GM12878 (cell line): Measurements from ENCODE around the gene MOGAT3. TPM values are rescaled to one million over a fixed set of nuclear protein-coding genes. Genes with fewer than 3 reads are reported as not detected.

Experiments used
- ATAC-seq: fragments of 200-7000 bp; cut with Tn5 transposase; 3 replicates; pipeline ENCODE4 v1.9.1; 2020; ENCODE audit warnings: mild to moderate bottlenecking, moderate library complexity
- BruUV-seq: library from RNA; stranded (reverse); fragments of 400-500 nt; replicated peaks from 2 replicates; lab custom pipeline; 2021; lab: Mats Ljungman, UMichigan
- CTCF ChIA-PET: fragments of 300-600 bp; sonication (Branson Sonifier 250); formaldehyde crosslinking; extraction: SDS; loops from one replicate; lab custom pipeline; 2021; ENCODE audit warnings: inconsistent platforms; lab: Yijun Ruan, JAX
- POLR2A ChIA-PET: fragments of 350-600 bp; formaldehyde crosslinking; extraction: SDS; loops from one replicate; lab custom pipeline; 2021; ENCODE audit warnings: inconsistent platforms; lab: Charles Lee
- RAD21 ChIA-PET: fragments of 300-600 bp; sonication (Branson Sonifier 250); formaldehyde crosslinking; loops from one replicate; lab custom pipeline; 2023; ENCODE audit warnings: antibody characterized with exemption; ENCODE audit not compliant: unreplicated experiment; lab: Charles Lee
- SMC1A ChIA-PET: fragments of 300-600 bp; sonication (Branson Sonifier 250); formaldehyde crosslinking; loops from one replicate; lab custom pipeline; 2023; ENCODE audit not compliant: unreplicated experiment, uncharacterized antibody; lab: Charles Lee
- DNase-seq: peaks from one replicate; pipeline ENCODE4 v3.0.0-alpha.2; 2011; ENCODE audit warnings: low read depth, low spot score
- FAIRE-seq: peaks from 3 replicates; lab custom pipeline; 2011; peaks lifted over from hg19 to GRCh38; lab: Jason Lieb, UNC
- H2AFZ ChIP-seq: 2 replicates; pipeline ENCODE4 v1.6.0; 2011; ENCODE audit warnings: low read depth, low read length, control low read depth; ENCODE audit not compliant: control insufficient read depth
- H3K27ac ChIP-seq: 2 replicates; pipeline ENCODE4 v1.5.1; 2011; ENCODE audit warnings: control low read depth; ENCODE audit not compliant: control insufficient read depth, insufficient read depth
- H3K27me3 ChIP-seq, 2 experiments: replicated peaks in 1 of 2; 2 replicates each; pipeline versions ENCODE4 v1.6.0 to v1.6.1; 2011; ENCODE audit warnings: low read length in 1 of 2; ENCODE audit not compliant: control insufficient read depth in 2 of 2, insufficient read depth in 2 of 2
- H3K36me3 ChIP-seq, 2 experiments: 2 replicates each; pipeline ENCODE4 v1.5.1; 2011; ENCODE audit warnings: low read length in 1 of 2; ENCODE audit not compliant: control insufficient read depth in 2 of 2, insufficient read depth in 2 of 2
- H3K4me1 ChIP-seq: 2 replicates; pipeline ENCODE4 v1.6.1; 2011; ENCODE audit warnings: mild to moderate bottlenecking, low read length, moderate library complexity, mixed read lengths; ENCODE audit not compliant: control insufficient read depth, insufficient read depth
- H3K4me2 ChIP-seq: 2 replicates; pipeline ENCODE4 v1.6.0; 2011; ENCODE audit warnings: control low read depth; ENCODE audit not compliant: control insufficient read depth, insufficient read depth
- H3K4me3 ChIP-seq: fragments of 200-600 bp; sonication (generic); 2 replicates; pipeline ENCODE4 v1.5.1; 2016
- H3K79me2 ChIP-seq: 2 replicates; pipeline ENCODE4 v1.6.0; 2011; ENCODE audit warnings: low read length; ENCODE audit not compliant: control insufficient read depth, insufficient read depth
- H3K9ac ChIP-seq: 2 replicates; pipeline ENCODE4 v1.8.0; 2011; ENCODE audit warnings: low read length, control low read depth, mixed read lengths; ENCODE audit not compliant: control insufficient read depth, insufficient read depth
- H3K9me3 ChIP-seq: replicated peaks from 3 replicates; pipeline ENCODE4 v1.5.1; 2011; ENCODE audit warnings: mild to moderate bottlenecking, low read length; ENCODE audit not compliant: control insufficient read depth, insufficient read depth
- H4K20me1 ChIP-seq: 2 replicates; pipeline ENCODE4 v1.6.0; 2011; ENCODE audit not compliant: control insufficient read depth, insufficient read depth
- GATAD2B ChIP-seq: fragments of 450-650 bp; conservative IDR thresholded peaks from 2 replicates; pipeline ENCODE4 v1.6.1; 2017; ENCODE audit warnings: low read depth, mild to moderate bottlenecking, moderate library complexity
- WGBS: methylation state at CpG from one replicate; pipeline ENCODE4 v1.1.6; 2016; ENCODE audit warnings: low lambda C conversion rate; ENCODE audit not compliant: insufficient replicate concordance, insufficient coverage; ENCODE audit errors: missing lambda C conversion rate; 5-methylcytosine and 5-hydroxymethylcytosine counted together
- in situ Hi-C: fragments of 300-500 bp; cut with MboI; formaldehyde crosslinking; loops from 9 replicates; pipeline ENCODE4 v1.14.3; 2018; ENCODE audit warnings: mixed read lengths
- intact Hi-C: fragments of 100-400 bp; cut with micrococcal nuclease; formaldehyde crosslinking; loops from one replicate; pipeline ENCODE4 v1.14.2; 2022; ENCODE audit not compliant: unreplicated experiment
- polyA plus RNA-seq, 11 experiments: library from polyadenylated mRNA; depleted of rRNA in 4 of 11; unstranded in 6 of 11; stranded (reverse) in 5 of 11; fragments of >200 nt; fragmentation: Nextera tagmentation in 4 of 11; fragmentation: Illumina TruSeq in 1 of 11; extraction: Ambion mirVana in 4 of 11; extraction: Trizol in 1 of 11; gene quantifications; 1 replicate in 1 of 11; 2 replicates in 10 of 11; pipeline versions ENCODE4 v1.2.1 to v1.2.3, GENCODE V29; 2011 to 2016; ENCODE audit warnings: inconsistent platforms in 2 of 11, missing spikeins in 2 of 11, low read depth in 1 of 11
- total RNA-seq, 4 experiments: library from RNA; depleted of rRNA in 3 of 4; stranded (reverse); fragments of >200 nt in 3 of 4; fragmentation: Illumina TruSeq in 1 of 4; extraction: Trizol in 1 of 4; gene quantifications; 2 replicates each; pipeline versions ENCODE4 v1.2.1 to v1.2.3, GENCODE V29; 2013 to 2021
- TF ChIP-seq, protein P1 (sequence below), 3 experiments: IDR thresholded peaks in 2 of 3; conservative IDR thresholded peaks in 1 of 3; 2 replicates each; pipeline ENCODE4 v1.5.1; 2011; ENCODE audit warnings: low read depth in 3 of 3, low read length in 3 of 3, mild to moderate bottlenecking in 3 of 3, control low read depth in 2 of 3, moderate library complexity in 2 of 3, inconsistent platforms in 1 of 3, mixed read lengths in 1 of 3; ENCODE audit not compliant: control insufficient read depth in 2 of 3, insufficient read depth in 1 of 3; ENCODE audit errors: extremely low read depth in 1 of 3

The MOGAT3 gene
- total and polyA plus RNA-seq, 10 of the 15 experiments (the other 5 are each of a cell fraction or from before 2014, with no cell fraction given), result 0.11 TPM; not detected in 9

DNA sequence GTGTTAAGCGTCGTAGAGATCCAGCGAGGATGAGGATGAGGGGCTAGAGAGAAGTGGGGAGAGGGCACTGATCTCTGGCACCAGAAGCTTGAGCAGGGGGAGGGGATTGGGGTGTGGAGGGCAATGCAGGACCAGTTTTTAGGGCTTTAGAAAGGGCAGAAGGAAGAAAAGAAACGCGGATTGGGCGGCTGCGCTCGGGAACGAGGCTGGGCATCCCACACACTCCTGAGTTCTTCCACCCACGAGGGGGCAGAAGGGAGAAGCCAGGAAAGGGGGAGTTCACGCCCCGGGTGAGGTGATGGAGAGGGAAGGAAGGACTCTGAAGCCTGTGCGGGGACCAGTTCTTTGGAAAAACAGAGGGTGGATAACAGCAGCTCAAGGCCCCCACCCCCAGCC, 29.4 kb downstream of the MOGAT3 start:
- RAD21 ChIA-PET, result interaction anchor here (2.7 kb wide), 1 partner anchor 27 kb away, joined by 20 read pairs; no protein-coding TSS in a partner anchor
- WGBS, result 9% methylated on average over 13 of the region's 13 CpGs
- Histone ChIP-seq H3K4me2 (no peak overlapping the region), H3K27ac (no peak overlapping the region), H3K36me3 (no peaks in the 10 kb centered on the region), H4K20me1 (no peaks in the 10 kb centered on the region), H3K9ac (no peak overlapping the region), H3K4me1 (peaks cover 7% of the 10 kb centered on the region; the same call in 1 of the 2 replicates), H3K4me3 (no peak overlapping the region), H3K27me3 (peaks cover 30 to 31% of the 10 kb centered on the region in 2 experiments), H3K79me2 (no peaks in the 10 kb centered on the region), H3K9me3 (no peaks in the 10 kb centered on the region; the same call in 2 of the 3 replicates), H2AFZ (no peak overlapping the region)
- TF ChIP-seq, protein P1, sequence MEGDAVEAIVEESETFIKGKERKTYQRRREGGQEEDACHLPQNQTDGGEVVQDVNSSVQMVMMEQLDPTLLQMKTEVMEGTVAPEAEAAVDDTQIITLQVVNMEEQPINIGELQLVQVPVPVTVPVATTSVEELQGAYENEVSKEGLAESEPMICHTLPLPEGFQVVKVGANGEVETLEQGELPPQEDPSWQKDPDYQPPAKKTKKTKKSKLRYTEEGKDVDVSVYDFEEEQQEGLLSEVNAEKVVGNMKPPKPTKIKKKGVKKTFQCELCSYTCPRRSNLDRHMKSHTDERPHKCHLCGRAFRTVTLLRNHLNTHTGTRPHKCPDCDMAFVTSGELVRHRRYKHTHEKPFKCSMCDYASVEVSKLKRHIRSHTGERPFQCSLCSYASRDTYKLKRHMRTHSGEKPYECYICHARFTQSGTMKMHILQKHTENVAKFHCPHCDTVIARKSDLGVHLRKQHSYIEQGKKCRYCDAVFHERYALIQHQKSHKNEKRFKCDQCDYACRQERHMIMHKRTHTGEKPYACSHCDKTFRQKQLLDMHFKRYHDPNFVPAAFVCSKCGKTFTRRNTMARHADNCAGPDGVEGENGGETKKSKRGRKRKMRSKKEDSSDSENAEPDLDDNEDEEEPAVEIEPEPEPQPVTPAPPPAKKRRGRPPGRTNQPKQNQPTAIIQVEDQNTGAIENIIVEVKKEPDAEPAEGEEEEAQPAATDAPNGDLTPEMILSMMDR (IDR thresholded peaks at IDR 0.05 in 2 of 3, conservative IDR thresholded peaks at IDR 0.05 in 1 of 3; ENCODE audit: control insufficient read depth in 2 of 3, extremely low read depth in 1 of 3, insufficient read depth in 1 of 3, low read depth in 3 of 3, low read length in 3 of 3), result peak in 2 of 3 experiments; percentile 9 to 19; a peak in 2 of 6 replicates
- no peak for TF ChIP-seq GATAD2B
- SMC1A ChIA-PET, result interaction anchor here (1.0 to 2.6 kb wide), 5 partner anchors 14 to 120 kb away, joined by 3 to 10 read pairs (median 3); no protein-coding TSS in a partner anchor
- intact Hi-C loops, result no loop called here
- DNase-seq, result no peak
- FAIRE-seq, result no peak
- in situ Hi-C loops, result no loop called here
- CTCF ChIA-PET, result interaction anchor here (1.0 to 6.1 kb wide), 3 partner anchors 21 to 35 kb away, joined by 3 to 80 read pairs (median 9); no protein-coding TSS in a partner anchor
- POLR2A ChIA-PET, result no interaction called here
- no TSS peak for BruUV-seq
- ATAC-seq, result no peak
